SK-N-SH (cell line): Measurements from ENCODE around the gene FARSB. TPM values are rescaled to one million over a fixed set of nuclear protein-coding genes. Genes with fewer than 3 reads are reported as not detected.

ENCODE experiments used
- CTCF ChIA-PET: fragments of 300-600, 350-600 bp; formaldehyde crosslinking; extraction: SDS; loops from one replicate; lab custom pipeline; 2021; lab: Yijun Ruan, JAX
- POLR2A ChIA-PET: fragments of 350-600 bp; sonication (Branson Sonifier 250); formaldehyde crosslinking; extraction: SDS; loops from one replicate; lab custom pipeline; 2020; ENCODE audit warnings: antibody characterized with exemption, inconsistent platforms; lab: Yijun Ruan, JAX
- DNase-seq: peaks from one replicate; pipeline ENCODE4 v3.0.0; 2012
- H2AFZ ChIP-seq: fragments of 200-600 bp; sonication (generic); 2 replicates; pipeline ENCODE4 v1.8.1; 2016; ENCODE audit warnings: antibody characterized with exemption, mild to moderate bottlenecking, low read depth
- H3F3A ChIP-seq: fragments of 200-600 bp; sonication (generic); replicated peaks from 2 replicates; pipeline ENCODE3; 2016; ENCODE audit warnings: antibody characterized with exemption, mild to moderate bottlenecking; ENCODE audit not compliant: insufficient read depth
- H3K27ac ChIP-seq, 2 experiments: fragments of 200-500 bp in 1 of 2; fragments of 200-600 bp in 1 of 2; sonication (Bioruptor generic) in 1 of 2; sonication (generic), shearing (Covaris generic) in 1 of 2; 2 replicates each; pipeline versions ENCODE4 v1.5.1 to v1.6.1; 2014 to 2016; ENCODE audit warnings: low read depth in 2 of 2, inconsistent platforms in 1 of 2, low read length in 1 of 2, mild to moderate bottlenecking in 1 of 2, mixed read lengths in 1 of 2
- H3K27me3 ChIP-seq: fragments of 200-600 bp; sonication (generic), shearing (Covaris generic); 2 replicates; pipeline ENCODE4 v1.6.1; 2016; ENCODE audit warnings: mixed run types; ENCODE audit not compliant: insufficient read depth
- H3K36me3 ChIP-seq, 2 experiments: fragments of 200-500 bp in 1 of 2; fragments of 200-600 bp in 1 of 2; sonication (Bioruptor generic) in 1 of 2; sonication (generic) in 1 of 2; replicated peaks in 1 of 2; 2 replicates each; pipeline versions ENCODE3 to v1.5.1; 2014 to 2016; ENCODE audit warnings: low read length in 1 of 2, mild to moderate bottlenecking in 1 of 2; ENCODE audit not compliant: insufficient read depth in 2 of 2, control insufficient read depth in 1 of 2
- H3K4me1 ChIP-seq, 2 experiments: fragments of 200-500 bp in 1 of 2; fragments of 200-600 bp in 1 of 2; sonication (Bioruptor generic) in 1 of 2; sonication (generic), shearing (Covaris generic) in 1 of 2; 2 replicates each; pipeline versions ENCODE4 v1.5.1 to v1.6.1; 2014 to 2016; ENCODE audit warnings: low read depth in 1 of 2, low read length in 1 of 2, mixed run types in 1 of 2; ENCODE audit not compliant: insufficient read depth in 2 of 2, control insufficient read depth in 1 of 2
- H3K4me2 ChIP-seq: fragments of 200-600 bp; sonication (generic), shearing (Covaris generic); 2 replicates; pipeline ENCODE4 v1.6.1; 2017; ENCODE audit warnings: mixed run types
- H3K4me3 ChIP-seq, 2 experiments: fragments of 200-500 bp in 1 of 2; fragments of 200-600 bp in 1 of 2; sonication (Bioruptor generic) in 1 of 2; sonication (generic), shearing (Covaris generic) in 1 of 2; 2 replicates each; pipeline versions ENCODE4 v1.5.1 to v1.8.1; 2014 to 2016; ENCODE audit warnings: low read depth in 2 of 2, inconsistent platforms in 1 of 2, low read length in 1 of 2, mild to moderate bottlenecking in 1 of 2, mixed read lengths in 1 of 2, moderate library complexity in 1 of 2
- H3K79me2 ChIP-seq: fragments of 200-600 bp; sonication (generic); 2 replicates; pipeline ENCODE4 v1.8.1; 2017; ENCODE audit warnings: mild to moderate bottlenecking; ENCODE audit not compliant: insufficient read depth
- H3K9ac ChIP-seq: fragments of 200-600 bp; sonication (generic); 2 replicates; pipeline ENCODE4 v1.6.1; 2017; ENCODE audit warnings: mixed run types
- H3K9me2 ChIP-seq: fragments of 200-600 bp; sonication (generic); 2 replicates; pipeline ENCODE4 v1.6.1; 2017; ENCODE audit warnings: mixed run types
- H3K9me3 ChIP-seq: fragments of 200-600 bp; sonication (generic); 2 replicates; pipeline ENCODE4 v1.6.1; 2017; ENCODE audit warnings: mixed run types, mild to moderate bottlenecking, moderate library complexity
- H4K20me1 ChIP-seq: fragments of 200-600 bp; sonication (generic); 2 replicates; pipeline ENCODE4 v1.6.1; 2017; ENCODE audit warnings: mild to moderate bottlenecking, mixed run types; ENCODE audit not compliant: insufficient read depth
- CHD2 ChIP-seq: fragments of 150-350 bp; IDR thresholded peaks from 2 replicates; pipeline ENCODE4 v1.6.1; 2018; ENCODE audit warnings: low read length; ENCODE audit not compliant: partially characterized antibody
- CTCF ChIP-seq: fragments of 200-600 bp; sonication (generic); IDR thresholded peaks from 2 replicates; pipeline ENCODE4 v1.6.1; 2017; ENCODE audit warnings: antibody characterized with exemption, mild to moderate bottlenecking, moderate library complexity
- ELF1 ChIP-seq: IDR thresholded peaks from 2 replicates; pipeline ENCODE4 v1.4.0; 2012
- EP300 ChIP-seq, 2 experiments: IDR thresholded peaks; 2 replicates each; pipeline versions ENCODE4 v1.4.0 to v1.6.1; 2012; ENCODE audit warnings: borderline replicate concordance in 1 of 2, low read depth in 1 of 2, low read length in 1 of 2
- EZH2phosphoT487 ChIP-seq: fragments of 200-600 bp; sonication (generic); IDR thresholded peaks from 2 replicates; pipeline ENCODE4 v1.6.1; 2017; ENCODE audit warnings: low read depth, mixed run types, mild to moderate bottlenecking, antibody characterized with exemption, moderate library complexity, borderline replicate concordance
- FOXM1 ChIP-seq: IDR thresholded peaks from 2 replicates; pipeline ENCODE4 v1.4.0; 2012; ENCODE audit warnings: low read depth, mild to moderate bottlenecking
- GATA2 ChIP-seq: sonication (generic); formaldehyde crosslinking; IDR thresholded peaks from 2 replicates; pipeline ENCODE4 v1.5.0; 2020; ENCODE audit warnings: mild to moderate bottlenecking, missing genetic modification reagents
- JUND ChIP-seq: IDR thresholded peaks from 2 replicates; pipeline ENCODE4 v1.4.0; 2012
- MAX ChIP-seq: IDR thresholded peaks from 2 replicates; pipeline ENCODE4 v1.4.0; 2012; ENCODE audit warnings: low read depth
- NFIC ChIP-seq: IDR thresholded peaks from 2 replicates; pipeline ENCODE4 v1.4.0; 2012; ENCODE audit warnings: borderline replicate concordance
- PBX3 ChIP-seq: IDR thresholded peaks from 2 replicates; pipeline ENCODE4; 2012
- RAD21 ChIP-seq: IDR thresholded peaks from 2 replicates; pipeline ENCODE4 v1.6.1; 2012; ENCODE audit warnings: mild to moderate bottlenecking, low read length
- RCOR1 ChIP-seq: fragments of 150-350 bp; IDR thresholded peaks from 2 replicates; pipeline ENCODE4 v1.6.1; 2017; ENCODE audit warnings: antibody characterized with exemption, low read length
- REST ChIP-seq: IDR thresholded peaks from 2 replicates; pipeline ENCODE4 v1.6.1; 2012; ENCODE audit warnings: mild to moderate bottlenecking, low read depth, low read length, moderate library complexity
- RFX5 ChIP-seq: IDR thresholded peaks from 2 replicates; pipeline ENCODE4 v1.6.1; 2012; ENCODE audit warnings: mild to moderate bottlenecking, improper control_type of control experiment, low read length
- RXRA ChIP-seq: IDR thresholded peaks from 2 replicates; pipeline ENCODE4 v1.4.0; 2012; ENCODE audit warnings: low read depth, mild to moderate bottlenecking, borderline replicate concordance
- SMC3 ChIP-seq: IDR thresholded peaks from 2 replicates; pipeline ENCODE4 v1.6.1; 2012; ENCODE audit warnings: low read depth, low read length, improper control_type of control experiment
- USF2 ChIP-seq: fragments of 150-350 bp; IDR thresholded peaks from 2 replicates; pipeline ENCODE4 v1.6.1; 2017; ENCODE audit warnings: antibody characterized with exemption, low read length, low read depth, borderline replicate concordance
- YY1 ChIP-seq: IDR thresholded peaks from 2 replicates; pipeline ENCODE4 v1.4.0; 2012; ENCODE audit warnings: low read depth, mild to moderate bottlenecking
- WGBS: methylation state at CpG from one replicate; pipeline ENCODE4 v1.1.6; 2017; ENCODE audit warnings: low lambda C conversion rate; 5-methylcytosine and 5-hydroxymethylcytosine counted together
- polyA plus RNA-seq, 3 experiments: library from polyadenylated mRNA; depleted of rRNA; stranded (reverse); fragments of >200 nt; gene quantifications; 2 replicates each; pipeline ENCODE4 v1.2.3, GENCODE V29; 2012

The FARSB gene
- polyA plus RNA-seq, 1 of the 3 experiments (the other 2 are of a cell fraction), result 15.4 TPM

- WGBS, result 94% methylated on average over 1 of the region's 1 CpG
- no peaks in the 10 kb centered on the region for H4K20me1 ChIP-seq
- H3K4me2 ChIP-seq, result no peak overlapping the region
- no peaks in the 10 kb centered on the region for H3F3A ChIP-seq
- no peak overlapping the region for H3K4me3 ChIP-seq
- H2AFZ ChIP-seq, result no peak overlapping the region
- no peaks in the 10 kb centered on the region for H3K27me3 ChIP-seq
- no peak for TF ChIP-seq GATA2
- TF ChIP-seq PBX3, result no peak
- TF ChIP-seq CTCF, result no peak
- TF ChIP-seq CHD2, result no peak
- no peak for TF ChIP-seq YY1
- TF ChIP-seq RFX5, result no peak
- TF ChIP-seq ELF1, result no peak
- TF ChIP-seq RCOR1, result no peak
- no peak for TF ChIP-seq SMC3
- TF ChIP-seq MAX, result no peak
- DNase-seq, result no peak
- H3K9ac ChIP-seq, result no peak overlapping the region
- ChIA-PET CTCF (interaction anchor here (0.8 to 2.7 kb wide), 6 partner anchors 9 to 277 kb away, joined by 3 to 7 read pairs (median 3); no protein-coding TSS in a partner anchor), POLR2A (no interaction called here)
- H3K36me3 ChIP-seq, result peaks cover 49 to 50% of the 10 kb centered on the region in 2 experiments
- H3K9me3 ChIP-seq, result no peaks in the 10 kb centered on the region
- H3K4me1 ChIP-seq, result no peaks in the 10 kb centered on the region
- no peaks in the 10 kb centered on the region for H3K79me2 ChIP-seq
- no peak overlapping the region for H3K27ac ChIP-seq
- H3K9me2 ChIP-seq, result no peaks in the 10 kb centered on the region
Measured at GRCh38 chr2:222594679-222595078, 61.2 kb downstream of the FARSB start.

- DNase-seq, result no peak
- 73% methylated on average over 2 of the region's 2 CpGs for WGBS
- TF ChIP-seq REST (no peak), RAD21 (no peak), EP300 (IDR thresholded peaks at IDR 0.05; ENCODE audit: borderline replicate concordance in 1 of 2, low read depth in 1 of 2, low read length in 1 of 2) (no peak), NFIC (no peak), JUND (no peak), RFX5 (no peak), RXRA (no peak), USF2 (no peak), EZH2phosphoT487 (no peak), FOXM1 (no peak)
- no peak overlapping the region for H3K4me2 ChIP-seq
- no peaks in the 10 kb centered on the region for H3K4me1 ChIP-seq
- H4K20me1 ChIP-seq, result no peaks in the 10 kb centered on the region
- peaks cover 11% of the 10 kb centered on the region; the same call in 1 of the 2 replicates for H3K79me2 ChIP-seq
- no peak overlapping the region for H2AFZ ChIP-seq
- no peaks in the 10 kb centered on the region for H3K9me3 ChIP-seq
- H3K4me3 ChIP-seq, result no peak overlapping the region
- H3F3A ChIP-seq, result no peaks in the 10 kb centered on the region
- no peak overlapping the region for H3K27ac ChIP-seq
- H3K9me2 ChIP-seq, result no peaks in the 10 kb centered on the region
- H3K36me3 ChIP-seq, result peaks cover 25 to 29% of the 10 kb centered on the region in 2 experiments
- ChIA-PET CTCF (interaction anchor here (1.9 kb wide), 1 partner anchor 278 kb away, joined by 5 read pairs; no protein-coding TSS in a partner anchor), POLR2A (no interaction called here)
- no peak overlapping the region for H3K9ac ChIP-seq
- H3K27me3 ChIP-seq, result no peaks in the 10 kb centered on the region
Measured at GRCh38 chr2:222592176-222592575, 63.7 kb downstream of the FARSB start.
